NCI-H748 (cell line): ENCODE results near the gene GPAM.
A peak's percentile ranks its signal among the peaks of the same experiment; 100 is the strongest.

ENCODE experiments used
- DNase-seq: peaks from one replicate; lab custom pipeline; 2025; ENCODE audit not compliant: unreplicated experiment; lab: John Stamatoyannopoulos, UW

Gene GPAM

DNA sequence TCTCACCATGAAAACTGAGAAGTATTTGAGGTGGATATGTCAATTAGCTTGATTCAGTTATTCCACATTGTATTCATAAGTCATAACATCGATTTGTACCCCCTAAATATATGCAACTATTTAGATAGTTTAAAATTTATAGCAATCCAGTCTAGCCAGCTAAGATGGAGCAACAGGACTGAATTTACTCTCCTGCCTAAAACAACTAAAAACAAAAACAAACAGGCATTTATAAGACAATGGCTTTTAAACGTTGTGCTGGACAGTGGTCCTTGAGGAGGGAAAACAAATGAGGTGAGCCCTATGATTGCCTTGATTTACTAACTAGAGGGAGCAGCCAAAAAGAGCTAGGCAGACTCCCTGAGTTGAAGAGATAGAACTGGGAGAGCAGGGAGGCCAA, 814 bp upstream of the GPAM start:
- no peak for DNase-seq

- DNase-seq, result no peak
These were observed 447 bp upstream of the GPAM start for GRCh38 chr10:112184052-112184371.

DNA sequence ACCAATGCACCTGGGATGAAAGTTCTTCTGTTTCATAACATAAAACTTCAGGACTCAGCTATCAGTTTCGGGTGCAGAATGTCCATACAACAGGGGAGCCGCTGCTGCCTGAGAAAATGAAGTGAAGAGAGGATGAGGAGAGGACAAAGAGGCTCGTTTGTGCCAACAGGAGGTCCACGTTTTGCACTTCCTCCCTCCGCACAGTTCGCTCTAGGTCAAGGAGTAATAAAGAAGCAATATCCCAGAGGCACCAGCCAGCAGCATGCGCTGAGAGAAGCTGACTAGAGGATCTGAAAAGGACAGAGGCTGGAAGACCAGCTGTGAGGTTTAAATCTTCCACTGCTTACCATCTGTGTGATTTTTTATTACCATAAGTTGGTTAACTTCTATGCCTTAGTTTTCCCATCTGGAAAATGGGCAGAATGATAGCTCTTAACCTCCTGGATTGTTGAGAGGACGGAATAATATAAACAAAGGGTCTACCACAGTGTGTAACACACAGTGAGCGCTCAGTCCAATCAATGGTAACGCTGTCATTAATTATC, 709 bp downstream of the GPAM start:
- DNase-seq, result peak; percentile 24

- DNase-seq, result no peak
These were observed 6.3 kb downstream of the GPAM start for GRCh38 chr10:112177247-112177646.

- DNase-seq, result no peak
These were observed 7.0 kb downstream of the GPAM start for GRCh38 chr10:112176543-112176942.

- no peak for DNase-seq
These were observed 8.2 kb downstream of the GPAM start for GRCh38 chr10:112175409-112175808.

GRCh38 chr10:112173206-112173605, 10.4 kb downstream of the GPAM start:
- DNase-seq, result no peak

DNA sequence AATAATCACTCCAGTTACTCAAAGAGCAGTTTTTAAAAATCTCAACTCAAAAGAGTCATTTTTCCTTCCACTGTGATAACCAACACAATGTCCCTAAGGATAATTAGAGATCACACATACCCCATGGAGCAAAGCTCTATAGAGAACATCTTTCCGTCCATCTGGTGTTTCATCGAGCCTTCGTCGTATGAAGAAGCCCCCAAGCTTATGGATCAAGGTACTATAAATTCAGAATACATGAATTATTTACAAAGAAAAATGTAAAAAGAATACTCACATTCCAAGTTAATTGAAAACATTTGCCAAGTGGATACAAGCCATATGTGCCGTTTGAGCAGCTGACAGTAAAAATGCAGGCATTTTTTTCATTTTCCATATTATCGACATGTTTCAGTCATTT, 14.8 kb downstream of the GPAM start:
- no peak for DNase-seq

GRCh38 chr10:112166800-112167199, 16.8 kb downstream of the GPAM start:
- no peak for DNase-seq

- no peak for DNase-seq
These were observed 21.6 kb downstream of the GPAM start for GRCh38 chr10:112161757-112162518.

- DNase-seq, result no peak
These were observed 22.7 kb downstream of the GPAM start for GRCh38 chr10:112160834-112161233.

DNA sequence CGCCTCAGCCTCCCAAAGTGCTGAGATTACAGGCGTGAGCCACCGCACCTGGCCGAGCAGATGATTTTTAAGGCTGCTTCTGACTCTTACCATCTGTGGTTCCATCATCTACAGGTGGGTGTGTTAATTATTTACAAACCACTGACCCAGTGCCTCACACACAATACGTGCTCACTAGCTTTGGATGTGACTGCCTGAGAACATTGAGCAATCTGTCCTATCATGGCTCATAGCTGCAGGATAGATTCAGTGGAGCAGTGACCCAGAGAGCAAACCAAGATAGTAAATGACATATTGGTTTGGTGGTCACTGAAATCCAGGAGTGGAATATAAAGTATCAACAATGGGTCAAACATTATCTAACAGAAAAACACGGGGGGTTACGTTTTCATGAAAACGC, 24.1 kb downstream of the GPAM start:
- no peak for DNase-seq

GRCh38 chr10:112151524-112152039, 32.0 kb downstream of the GPAM start:
- no peak for DNase-seq

DNA sequence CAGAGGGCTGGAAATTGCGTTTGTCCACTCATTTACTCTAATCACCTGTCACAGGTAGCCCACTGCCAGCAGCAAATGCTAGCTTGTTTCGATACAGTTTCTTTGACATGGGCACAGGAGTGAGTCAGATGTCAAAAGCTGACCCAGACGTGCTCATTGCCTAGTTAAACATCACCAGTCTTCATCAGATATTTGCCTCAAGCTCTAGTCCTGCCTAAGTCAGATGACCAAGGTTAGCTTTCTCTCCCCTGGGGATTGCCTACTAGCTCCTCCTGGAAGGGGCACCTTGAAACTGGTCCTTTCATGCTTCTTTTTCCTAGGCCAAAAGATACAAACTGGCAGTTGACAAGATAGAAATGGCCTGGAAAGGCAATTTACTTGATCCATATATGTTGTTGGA, 35.2 kb downstream of the GPAM start:
- no peak for DNase-seq

DNA sequence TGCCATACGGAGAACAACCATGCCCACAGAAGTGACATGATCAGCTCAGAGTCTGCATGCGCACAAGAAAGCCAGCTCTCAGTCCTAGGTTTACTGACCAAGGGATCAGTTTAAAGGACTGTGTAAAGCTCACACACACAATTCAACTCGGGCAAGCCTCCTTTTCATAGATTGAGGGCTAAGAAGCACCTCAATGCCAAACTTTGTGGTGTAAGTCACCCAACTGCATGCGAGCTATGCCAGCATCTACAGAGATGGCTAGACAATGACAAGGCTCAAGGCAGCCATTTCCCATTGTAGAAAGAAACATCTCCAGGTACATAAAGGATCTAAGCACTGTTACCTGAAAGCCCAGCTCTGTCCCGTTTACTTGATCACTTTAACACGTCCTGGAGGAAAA, 36.8 kb downstream of the GPAM start:
- no peak for DNase-seq

GRCh38 chr10:112145263-112145662, 38.3 kb downstream of the GPAM start:
- no peak for DNase-seq

DNA sequence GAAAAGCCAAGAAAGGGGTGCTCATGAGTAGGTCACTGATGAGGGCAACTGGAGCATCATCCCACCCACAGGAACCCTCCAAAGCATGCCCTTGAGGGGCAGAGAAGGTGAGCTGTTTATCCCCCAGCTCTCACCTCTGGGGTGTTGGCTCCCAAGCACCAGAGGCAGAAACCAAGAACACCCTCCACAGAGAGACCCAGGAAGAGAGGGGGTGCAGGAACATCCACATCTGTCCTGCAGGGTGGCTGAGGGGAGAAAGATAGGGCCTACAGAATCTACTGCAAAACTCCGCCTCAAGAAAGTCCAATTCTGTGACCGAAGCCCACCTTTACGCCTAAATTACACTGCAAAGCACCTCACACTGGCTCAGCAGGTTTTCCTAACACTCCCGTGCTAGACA, 40.1 kb downstream of the GPAM start:
- DNase-seq, result no peak

GRCh38 chr10:112141292-112141691, 42.3 kb downstream of the GPAM start:
- DNase-seq, result no peak

DNA sequence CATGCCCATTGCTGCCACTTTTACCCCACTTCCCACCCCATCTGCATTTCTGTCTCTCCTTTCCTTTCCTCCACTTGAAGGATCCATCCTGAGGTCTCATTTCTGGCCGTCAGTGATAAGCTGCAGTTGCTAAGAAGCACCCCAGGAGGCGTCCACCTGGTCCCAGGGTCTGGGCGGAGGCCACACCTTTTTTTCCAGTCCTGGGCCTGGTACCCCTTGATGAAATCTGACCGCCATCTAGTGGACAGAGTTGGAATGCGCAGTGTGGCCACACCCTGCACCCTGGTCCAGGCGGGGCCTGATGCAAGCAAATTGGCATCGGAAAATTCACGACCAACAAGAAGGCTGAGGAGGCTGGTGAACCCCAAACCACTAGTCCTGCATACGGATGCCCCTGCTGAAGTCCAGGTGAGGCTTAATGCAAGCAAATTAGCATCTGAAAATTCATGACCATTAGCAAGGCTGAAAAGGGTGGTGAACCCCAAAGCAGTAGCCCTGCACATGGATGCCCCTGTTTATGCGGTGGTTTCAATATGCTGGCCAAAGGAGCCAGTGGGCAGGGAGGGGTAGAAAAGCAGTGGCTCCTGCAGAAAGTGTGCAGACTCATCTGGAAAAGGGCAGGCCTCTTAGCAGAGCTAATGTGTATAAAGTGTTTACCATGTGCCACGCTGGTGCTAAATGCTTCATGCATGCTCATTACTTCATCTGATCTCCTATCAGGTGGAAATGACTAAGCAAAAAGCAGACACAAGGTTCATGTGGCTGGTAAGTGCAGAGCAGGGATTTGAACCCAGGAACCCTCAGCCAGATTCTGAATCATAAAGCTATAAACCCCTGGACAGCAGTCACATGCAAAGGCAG, 43.2 kb downstream of the GPAM start:
- peak; percentile 77 for DNase-seq

GRCh38 chr10:112139176-112139575, 44.4 kb downstream of the GPAM start:
- no peak for DNase-seq

DNA sequence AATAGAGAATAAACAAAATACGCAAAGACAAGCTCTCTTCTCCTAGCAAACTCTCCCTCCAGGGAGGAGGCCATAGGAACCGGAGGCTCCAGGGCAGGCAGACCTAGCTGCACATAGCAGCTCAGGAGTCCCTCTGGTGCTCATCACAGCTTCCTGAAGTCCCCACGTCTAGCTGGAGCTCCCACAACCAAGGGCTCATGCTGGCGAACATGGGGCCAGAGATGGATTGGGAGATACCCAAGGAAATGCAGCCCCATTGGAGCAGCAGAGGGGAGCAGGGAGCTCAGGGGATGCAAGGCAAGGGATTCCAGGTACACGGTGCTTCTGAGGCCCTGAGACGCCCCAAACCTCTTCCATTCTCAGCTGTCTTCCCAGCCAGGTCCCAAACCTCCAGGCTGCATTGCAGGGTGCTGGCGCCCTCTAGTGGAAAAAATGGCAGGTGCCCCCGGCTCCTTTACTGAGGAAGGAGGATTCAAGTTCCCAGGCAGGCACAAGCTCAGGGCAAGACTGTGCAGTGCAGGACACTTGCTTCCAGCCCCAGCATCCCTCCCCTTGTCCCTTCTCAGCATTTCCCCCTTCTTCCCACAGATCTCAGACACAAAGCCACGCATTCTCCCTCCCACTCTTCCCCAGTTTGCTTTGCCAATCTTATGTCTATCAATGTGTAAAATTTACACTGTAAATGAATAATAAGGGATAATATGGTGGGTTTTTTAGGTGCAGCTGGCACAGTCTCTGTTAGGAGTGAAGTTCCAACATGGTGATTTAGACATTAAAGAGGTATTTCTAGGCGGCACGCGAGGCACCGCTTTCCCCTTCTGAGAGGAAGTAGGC, 46.2 kb downstream of the GPAM start:
- peak; percentile 49 for DNase-seq
